HG03354 (cell line): Measurements from ENCODE around the gene DENND1A.
"Not testable (repeated sequence)": the region's sequence is repeated elsewhere in the genome, so short reads cannot be mapped to it uniquely, and the experiment has no call there.

Experiments
- ATAC-seq: cut with Tn5 transposase; IDR thresholded peaks from one replicate; pipeline ENCODE4 v1.9.1; 2021; ENCODE audit warnings: mild to moderate bottlenecking; ENCODE audit not compliant: unreplicated experiment, poor library complexity, severe bottlenecking

Gene DENND1A

GRCh38 chr9:123347289-123348060 lies 582.5 kb downstream of the DENND1A start:
- ATAC-seq: no peak

DNA sequence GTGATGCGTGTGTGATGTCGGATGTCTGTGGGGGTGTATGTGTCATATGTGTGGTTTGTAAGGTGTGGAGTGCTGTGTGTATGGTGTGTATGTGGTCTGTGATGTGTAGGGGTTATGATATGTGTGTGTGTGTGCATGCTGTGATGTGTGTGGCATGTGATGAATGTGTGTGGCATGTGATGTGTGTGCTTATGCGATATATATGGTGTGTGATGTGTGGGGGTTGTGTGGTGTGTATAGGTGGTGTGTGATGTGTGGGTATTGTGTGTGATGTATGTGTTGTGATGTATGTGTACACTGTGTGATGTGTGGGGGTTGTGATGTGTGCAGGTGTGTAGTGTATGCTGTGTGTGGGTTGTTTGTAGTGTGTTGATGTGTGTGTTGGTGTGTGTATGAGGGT lies 583.1 kb downstream of the DENND1A start:
- no peak for ATAC-seq

- no peak for ATAC-seq
Measured at GRCh38 chr9:123346026-123346425, 583.9 kb downstream of the DENND1A start.

DNA sequence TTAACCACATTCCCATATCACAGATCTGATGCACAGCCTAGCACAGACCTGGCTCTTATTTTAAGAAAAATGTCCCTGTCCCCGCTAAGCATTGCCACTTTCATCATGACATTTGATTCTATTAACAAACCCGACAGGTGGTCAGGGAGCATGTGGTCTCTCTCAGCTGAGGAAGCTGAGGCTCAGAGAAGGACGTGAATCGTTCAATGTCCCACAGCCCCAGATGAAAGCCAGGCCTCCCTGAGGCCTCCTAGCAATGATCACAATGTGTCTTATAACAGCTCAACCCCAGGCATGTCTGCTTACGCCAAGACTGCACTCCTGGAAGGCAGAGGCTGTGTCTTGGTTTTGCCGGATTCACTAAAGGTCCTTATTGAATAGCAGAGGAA lies 584.4 kb downstream of the DENND1A start:
- ATAC-seq: no peak

DNA sequence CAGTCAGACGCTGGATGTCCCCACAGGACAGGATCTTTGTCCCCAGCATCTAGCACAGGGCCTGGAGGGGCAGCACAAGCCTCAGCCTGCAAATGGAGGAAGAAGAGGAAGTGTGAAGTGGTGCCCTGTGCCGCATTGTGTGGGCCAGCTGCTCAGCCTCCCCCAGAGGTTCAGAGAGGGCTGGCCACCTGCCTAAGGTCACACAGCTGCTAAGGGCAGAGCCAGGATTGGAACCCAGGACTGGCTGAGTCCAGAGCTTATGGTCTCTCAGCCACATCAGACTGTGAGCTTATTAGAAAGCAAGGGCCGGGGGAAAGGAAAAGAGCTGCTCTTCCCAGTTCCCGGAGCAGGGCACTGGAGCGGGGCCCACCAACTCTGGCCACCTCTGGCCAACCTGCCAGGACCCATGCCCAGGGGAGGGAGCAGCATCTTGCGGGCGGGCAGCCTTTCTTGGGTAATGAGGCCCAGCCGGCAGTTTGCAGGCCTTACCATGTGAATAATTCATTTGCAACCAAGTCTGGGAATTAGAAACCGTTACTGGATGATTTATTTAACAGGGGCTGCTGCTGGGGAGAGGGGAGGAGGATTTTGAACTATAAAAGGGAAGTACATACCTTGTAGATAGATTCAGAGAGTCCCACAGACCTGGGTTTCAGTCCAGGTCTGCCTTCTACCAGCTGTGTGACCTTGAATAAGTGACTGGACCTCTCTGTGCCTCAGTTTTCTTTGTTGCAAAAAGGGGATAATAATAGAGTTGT lies 585.6 kb downstream of the DENND1A start:
- ATAC-seq: no peak

GRCh38 chr9:123343443-123344191 lies 586.3 kb downstream of the DENND1A start:
- ATAC-seq: peak; percentile 24

GRCh38 chr9:123342247-123342646 lies 587.7 kb downstream of the DENND1A start:
- ATAC-seq: no peak

- no peak for ATAC-seq
Measured at GRCh38 chr9:123341816-123342215, 588.1 kb downstream of the DENND1A start.

- peak; percentile 53 for ATAC-seq
Measured at GRCh38 chr9:123339666-123340510, 590.0 kb downstream of the DENND1A start.

- peak; percentile 70 for ATAC-seq
Measured at GRCh38 chr9:123338710-123339665, 590.9 kb downstream of the DENND1A start.

DNA sequence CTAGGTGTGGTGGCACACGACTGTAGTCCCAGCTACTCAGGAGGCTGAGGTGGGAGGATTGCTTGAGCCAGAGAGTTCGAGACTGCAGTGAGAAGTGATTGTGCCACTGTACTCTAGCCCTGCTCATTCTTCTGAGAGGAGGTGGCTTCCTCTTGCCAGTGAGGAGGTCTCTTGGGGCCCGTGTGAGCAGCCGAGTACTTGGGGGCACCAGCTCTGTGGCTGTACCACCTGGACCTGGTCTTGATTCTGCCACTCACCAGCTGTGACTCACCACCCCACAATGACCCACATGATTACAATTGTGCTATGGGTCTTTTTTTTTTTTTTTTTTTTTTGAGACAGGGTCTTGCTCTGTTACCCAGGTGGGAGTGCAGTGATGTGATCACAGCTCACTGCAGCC lies 592.0 kb downstream of the DENND1A start:
- no peak for ATAC-seq

GRCh38 chr9:123336959-123337358 lies 593.0 kb downstream of the DENND1A start:
- no peak for ATAC-seq

GRCh38 chr9:123336449-123336848 lies 593.5 kb downstream of the DENND1A start:
- no peak for ATAC-seq

- ATAC-seq: no peak
Measured at GRCh38 chr9:123335986-123336329, 594.0 kb downstream of the DENND1A start.

GRCh38 chr9:123335193-123335985 lies 594.5 kb downstream of the DENND1A start:
- ATAC-seq: no peak

- no peak for ATAC-seq
Measured at GRCh38 chr9:123334639-123335038, 595.3 kb downstream of the DENND1A start.

DNA sequence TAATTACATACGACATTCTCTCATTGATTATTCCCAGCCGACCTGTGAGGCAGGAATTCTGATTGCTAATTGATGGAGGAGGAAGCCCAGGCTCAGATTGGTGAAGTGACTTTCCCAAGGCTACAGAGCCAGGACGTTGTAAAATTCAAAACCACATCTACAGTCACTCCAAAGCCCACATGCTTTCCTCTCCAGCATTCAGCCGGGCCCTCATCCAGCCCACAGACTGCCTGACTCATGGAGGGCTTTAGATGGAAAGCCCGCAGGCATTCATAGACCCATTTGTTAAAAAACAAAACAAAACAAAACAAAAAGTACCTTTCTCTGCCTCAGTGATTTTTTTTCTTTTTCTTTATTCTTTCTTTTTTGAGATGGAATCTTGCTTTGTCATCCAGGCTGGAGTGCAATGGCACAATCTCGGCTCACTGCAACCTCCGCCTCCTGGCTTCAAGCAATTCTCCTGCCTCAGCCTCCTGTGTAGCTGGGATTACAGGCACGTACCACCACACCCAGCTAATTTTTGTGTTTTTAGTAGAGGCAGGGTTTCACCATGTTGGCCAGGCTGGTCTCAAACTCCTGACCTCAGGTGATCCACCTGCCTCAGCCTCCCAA lies 596.8 kb downstream of the DENND1A start:
- ATAC-seq: not testable (repeated sequence)
